Epithelial cell of esophagus (primary cell): ENCODE results near the gene PDE11A.

Experiments used
- DNase-seq: peaks from one replicate; pipeline ENCODE4 v3.0.0; 2010; ENCODE audit warnings: low read depth
- H3K4me3 ChIP-seq: 2 replicates; pipeline ENCODE4 v1.5.1; 2011; ENCODE audit warnings: mild to moderate bottlenecking, low read length, control low read depth
- TF ChIP-seq, protein P1 (sequence below): IDR thresholded peaks from 2 replicates; pipeline ENCODE4 v1.5.1; 2011; ENCODE audit warnings: low read depth, mild to moderate bottlenecking, low read length, control low read depth, inconsistent platforms; ENCODE audit not compliant: insufficient read depth; ENCODE audit errors: missing control alignments

Gene PDE11A

DNA sequence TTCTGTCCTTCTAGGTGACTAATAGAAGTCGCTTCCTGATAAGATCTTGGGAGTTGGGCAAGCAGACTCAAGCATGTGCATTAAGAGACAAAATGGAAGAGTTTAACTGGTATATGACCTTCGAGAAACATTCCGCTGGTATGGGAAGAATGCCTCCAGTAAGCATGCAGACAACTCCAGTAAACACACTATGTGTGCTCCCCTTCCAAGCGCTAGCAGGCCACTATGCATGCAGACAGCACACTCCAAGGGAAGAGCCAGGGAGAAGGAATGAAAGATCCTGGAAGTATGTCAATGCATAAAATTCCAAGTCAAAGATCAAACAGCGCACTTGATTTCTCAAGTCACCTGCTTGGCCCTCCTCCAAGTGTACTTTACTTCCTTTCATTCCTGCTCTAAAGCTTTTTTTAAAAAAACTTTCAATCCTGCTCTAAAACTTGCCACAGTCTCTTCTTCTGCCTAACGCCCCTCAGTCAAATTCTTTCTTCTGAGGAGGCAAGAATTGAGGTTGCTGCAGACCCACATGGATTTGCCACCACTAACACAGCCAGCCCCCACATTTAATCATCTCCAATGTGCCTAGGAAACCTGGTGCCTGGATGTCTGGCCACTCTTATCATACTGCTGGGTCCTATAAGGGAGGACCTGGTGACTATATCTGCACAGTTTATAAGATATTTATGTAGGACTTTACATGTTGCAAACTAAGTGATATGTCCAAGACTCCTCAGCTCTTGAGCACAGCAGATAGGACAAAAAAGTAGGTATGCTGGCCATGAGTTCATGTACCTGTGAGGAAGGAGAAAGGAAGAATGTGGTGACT is 239.8 kb downstream of the PDE11A start:
- TF ChIP-seq, protein P1, sequence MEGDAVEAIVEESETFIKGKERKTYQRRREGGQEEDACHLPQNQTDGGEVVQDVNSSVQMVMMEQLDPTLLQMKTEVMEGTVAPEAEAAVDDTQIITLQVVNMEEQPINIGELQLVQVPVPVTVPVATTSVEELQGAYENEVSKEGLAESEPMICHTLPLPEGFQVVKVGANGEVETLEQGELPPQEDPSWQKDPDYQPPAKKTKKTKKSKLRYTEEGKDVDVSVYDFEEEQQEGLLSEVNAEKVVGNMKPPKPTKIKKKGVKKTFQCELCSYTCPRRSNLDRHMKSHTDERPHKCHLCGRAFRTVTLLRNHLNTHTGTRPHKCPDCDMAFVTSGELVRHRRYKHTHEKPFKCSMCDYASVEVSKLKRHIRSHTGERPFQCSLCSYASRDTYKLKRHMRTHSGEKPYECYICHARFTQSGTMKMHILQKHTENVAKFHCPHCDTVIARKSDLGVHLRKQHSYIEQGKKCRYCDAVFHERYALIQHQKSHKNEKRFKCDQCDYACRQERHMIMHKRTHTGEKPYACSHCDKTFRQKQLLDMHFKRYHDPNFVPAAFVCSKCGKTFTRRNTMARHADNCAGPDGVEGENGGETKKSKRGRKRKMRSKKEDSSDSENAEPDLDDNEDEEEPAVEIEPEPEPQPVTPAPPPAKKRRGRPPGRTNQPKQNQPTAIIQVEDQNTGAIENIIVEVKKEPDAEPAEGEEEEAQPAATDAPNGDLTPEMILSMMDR: no peak
- no peak overlapping the region for H3K4me3 ChIP-seq

DNA sequence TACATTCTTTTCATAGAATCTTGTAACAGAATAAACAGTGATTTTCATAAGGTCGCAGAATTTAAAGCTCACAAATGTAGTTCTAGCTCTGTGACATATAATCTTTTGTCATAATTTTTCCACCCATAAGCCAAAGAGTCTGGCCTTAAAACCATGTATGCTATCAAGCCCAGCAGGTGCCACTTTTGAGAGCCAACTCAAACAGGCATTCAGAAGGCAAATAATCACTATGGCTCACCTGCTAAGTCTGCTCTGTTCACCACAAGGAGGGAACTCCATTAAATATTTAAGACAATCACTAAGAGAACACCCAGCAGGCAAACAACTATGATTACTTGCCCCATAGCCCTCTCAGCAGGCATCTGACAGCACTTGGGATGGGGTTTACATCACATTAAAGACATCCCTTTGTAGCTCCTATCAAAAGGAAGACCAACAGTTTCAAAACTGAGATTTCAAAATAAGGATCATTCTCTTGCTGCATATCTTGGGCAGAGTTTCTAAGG is 241.6 kb downstream of the PDE11A start:
- DNase-seq: no peak
- H3K4me3 ChIP-seq: no peak overlapping the region
- TF ChIP-seq, protein P1: no peak

More for the DNA sequence above, 239.8 kb downstream of the PDE11A start:
- DNase-seq: no peak

DNA sequence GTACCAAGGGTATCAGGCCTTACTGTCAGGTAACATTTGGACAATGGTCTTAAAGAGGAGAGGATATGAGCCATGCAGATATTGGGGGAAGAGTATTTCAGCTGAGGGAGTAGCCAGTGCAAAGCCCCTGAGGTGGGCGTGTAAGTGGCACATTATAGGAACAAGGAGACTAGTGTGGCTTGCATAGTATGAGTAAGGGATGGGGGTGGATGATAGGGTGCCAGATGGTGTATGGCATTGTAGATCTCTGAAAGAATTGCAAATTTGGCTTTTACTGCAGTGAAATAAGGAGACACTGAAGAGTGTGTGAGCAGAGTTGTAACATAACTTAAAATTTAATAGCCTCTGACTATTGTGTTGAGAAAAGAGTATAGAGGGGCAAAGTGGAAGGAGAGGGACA is 244.0 kb downstream of the PDE11A start:
- H3K4me3 ChIP-seq: no peak overlapping the region
- no peak for DNase-seq
- TF ChIP-seq, protein P1: no peak

DNA sequence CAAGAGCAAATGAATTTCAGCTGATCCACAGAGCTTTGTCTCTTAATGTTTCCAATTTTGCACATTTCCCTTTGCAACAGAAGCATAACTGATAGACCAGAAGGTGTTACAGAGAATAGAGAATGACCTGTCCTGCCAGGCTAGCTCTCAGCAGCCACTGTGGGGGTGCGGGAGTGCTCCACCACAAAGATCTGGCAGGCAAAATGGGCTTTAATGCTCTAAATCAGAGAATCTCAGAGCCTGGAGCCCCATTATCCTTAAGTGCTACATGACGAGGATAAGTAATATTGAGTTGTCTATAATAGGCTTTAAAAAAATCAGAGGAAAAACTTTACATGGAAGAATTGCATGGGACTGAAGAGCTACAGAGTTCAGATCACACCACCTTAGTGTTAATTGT is 245.7 kb downstream of the PDE11A start:
- no peak overlapping the region for H3K4me3 ChIP-seq
- TF ChIP-seq, protein P1: no peak
- DNase-seq: no peak

DNA sequence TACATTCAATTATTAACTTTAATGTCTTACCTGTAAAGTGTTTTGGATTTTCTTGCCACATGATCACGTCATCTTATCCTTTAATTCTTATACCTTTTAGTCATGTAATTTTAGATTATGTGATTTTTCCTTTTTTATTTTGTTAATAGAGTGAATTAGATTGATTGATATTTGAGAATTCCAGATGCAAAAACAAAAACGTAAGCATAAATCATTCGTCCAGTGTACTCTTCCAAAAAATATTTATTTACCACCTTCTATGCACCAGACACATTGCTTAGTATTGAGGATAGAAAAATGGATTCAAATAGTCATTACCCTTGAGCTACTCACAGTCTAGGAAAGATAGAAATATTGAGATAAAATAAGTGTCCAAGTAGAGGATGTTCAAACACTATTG is 249.6 kb downstream of the PDE11A start:
- DNase-seq: no peak
- TF ChIP-seq, protein P1: no peak
- H3K4me3 ChIP-seq: no peak overlapping the region

DNA sequence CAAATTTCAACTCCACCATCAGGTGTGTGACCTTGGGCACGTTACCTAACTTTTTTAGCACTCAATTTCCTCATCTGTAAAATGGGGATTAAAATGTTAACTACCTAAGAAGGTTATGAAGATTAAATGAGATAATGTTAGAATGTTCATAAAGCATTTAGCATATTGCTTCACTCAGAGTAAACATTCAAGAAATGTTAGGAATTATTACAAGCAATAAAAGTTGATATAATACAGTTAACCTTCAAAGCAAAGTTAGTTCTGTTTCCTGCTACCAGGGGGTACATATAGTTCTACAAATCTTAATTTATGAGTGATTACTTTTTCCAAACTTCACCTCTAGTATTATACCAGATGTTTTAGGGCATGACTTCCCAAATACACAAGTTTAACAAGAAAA is 254.2 kb downstream of the PDE11A start:
- TF ChIP-seq, protein P1: no peak
- H3K4me3 ChIP-seq: no peak overlapping the region
- no peak for DNase-seq

DNA sequence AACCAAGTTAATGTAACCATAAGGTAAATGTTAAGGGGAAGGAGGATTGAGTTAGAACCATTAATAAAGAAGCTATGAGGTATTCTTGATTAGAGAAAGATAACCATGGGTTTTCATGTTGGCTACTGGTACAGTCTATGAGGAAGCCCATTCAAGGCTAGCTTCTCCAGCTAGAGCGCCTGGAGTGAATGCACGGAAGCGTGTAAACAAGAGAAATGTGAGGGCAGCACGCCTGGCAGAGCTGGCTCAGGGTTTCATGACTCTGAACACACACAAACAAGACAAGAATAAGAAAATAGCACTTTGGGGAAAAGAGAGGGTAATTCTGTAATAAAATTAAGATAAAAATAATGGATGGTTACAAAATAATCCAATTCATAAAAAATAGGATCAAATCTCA is 255.3 kb downstream of the PDE11A start:
- no peak overlapping the region for H3K4me3 ChIP-seq
- no peak for DNase-seq
- TF ChIP-seq, protein P1: no peak
